Measurements from ENCODE around the gene CRHR1. TPM values are rescaled to one million over a fixed set of nuclear protein-coding genes. Genes with fewer than 3 reads are reported as not detected.

Gene CRHR1
- total RNA-seq, 1 donor from 2014 or later = not detected

DNA sequence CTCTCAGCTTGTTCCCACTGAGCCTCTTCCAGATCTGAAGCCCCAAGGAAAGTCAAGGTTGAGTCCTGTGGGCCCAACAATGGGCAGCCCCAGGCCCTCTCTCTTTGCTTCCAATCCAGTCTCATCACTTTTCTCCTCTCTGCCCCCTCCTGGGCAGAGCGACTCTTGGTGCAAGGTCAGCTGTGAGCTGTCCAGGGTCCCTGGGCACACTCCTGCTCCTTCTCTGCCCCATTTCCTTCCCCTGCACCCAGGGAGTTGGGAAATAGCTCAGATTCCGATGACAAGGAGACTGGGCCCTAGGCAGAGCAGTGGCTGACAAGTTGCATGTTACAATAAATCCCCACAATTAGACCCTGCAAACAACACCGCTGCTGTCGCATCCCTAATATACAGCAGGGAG is 16.1 kb upstream of the CRHR1 start:
- peaks cover 20% of the 10 kb centered on the region for H3K27me3 Mint-ChIP-seq (ENCODE audit: low read depth)
- no peaks in the 10 kb centered on the region for H3K9me3 Mint-ChIP-seq
- intact Hi-C loops (cut with micrococcal nuclease) = no loop called here
- no peak for DNase-seq (ENCODE audit: low spot score)
- H3K4me1 Mint-ChIP-seq (ENCODE audit: low read depth) = no peaks in the 10 kb centered on the region
- no peak overlapping the region for H3K4me3 Mint-ChIP-seq (ENCODE audit: low read depth)
- H3K36me3 Mint-ChIP-seq (ENCODE audit: low read depth) = no peaks in the 10 kb centered on the region
- H3K27ac Mint-ChIP-seq = no peak overlapping the region

DNA sequence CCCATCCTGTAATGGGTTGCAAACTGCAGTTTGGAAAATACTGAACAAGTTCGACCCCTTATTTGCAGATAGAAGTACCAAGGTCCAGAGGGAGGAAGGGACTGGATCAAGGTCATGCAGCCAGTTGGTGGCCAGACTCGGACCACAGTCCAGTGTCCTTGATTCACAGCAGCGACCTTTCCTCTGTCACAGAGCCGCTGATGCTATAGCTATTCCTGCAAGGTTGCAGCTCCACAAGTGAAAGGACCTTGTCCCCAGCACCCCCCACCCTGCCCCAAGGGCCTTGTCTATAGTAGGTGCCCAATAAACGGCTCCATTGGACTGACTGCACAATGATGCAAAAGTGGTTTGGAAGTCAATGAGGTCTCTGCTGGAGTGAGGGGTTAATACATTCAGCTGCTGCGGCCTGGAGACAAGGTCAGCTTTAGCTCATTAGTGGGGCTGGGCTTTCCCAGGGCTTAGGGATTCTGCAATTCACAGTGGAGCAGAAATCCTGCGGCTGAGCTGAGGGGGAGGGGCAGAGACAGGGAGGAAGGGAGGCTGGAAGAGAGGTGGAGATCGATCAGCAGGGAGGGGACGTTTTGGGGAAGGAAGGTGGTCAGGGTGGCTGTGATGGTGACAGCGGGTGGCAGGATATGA is 13.4 kb upstream of the CRHR1 start:
- intact Hi-C loops (cut with micrococcal nuclease) = no loop called here
- H3K27me3 Mint-ChIP-seq (ENCODE audit: low read depth) = peaks cover 17% of the 10 kb centered on the region
- H3K36me3 Mint-ChIP-seq (ENCODE audit: low read depth) = no peaks in the 10 kb centered on the region
- DNase-seq (ENCODE audit: low spot score) = no peak
- no peaks in the 10 kb centered on the region for H3K4me1 Mint-ChIP-seq (ENCODE audit: low read depth)
- no peak overlapping the region for H3K4me3 Mint-ChIP-seq (ENCODE audit: low read depth)
- no peak overlapping the region for H3K27ac Mint-ChIP-seq
- H3K9me3 Mint-ChIP-seq = no peaks in the 10 kb centered on the region

DNA sequence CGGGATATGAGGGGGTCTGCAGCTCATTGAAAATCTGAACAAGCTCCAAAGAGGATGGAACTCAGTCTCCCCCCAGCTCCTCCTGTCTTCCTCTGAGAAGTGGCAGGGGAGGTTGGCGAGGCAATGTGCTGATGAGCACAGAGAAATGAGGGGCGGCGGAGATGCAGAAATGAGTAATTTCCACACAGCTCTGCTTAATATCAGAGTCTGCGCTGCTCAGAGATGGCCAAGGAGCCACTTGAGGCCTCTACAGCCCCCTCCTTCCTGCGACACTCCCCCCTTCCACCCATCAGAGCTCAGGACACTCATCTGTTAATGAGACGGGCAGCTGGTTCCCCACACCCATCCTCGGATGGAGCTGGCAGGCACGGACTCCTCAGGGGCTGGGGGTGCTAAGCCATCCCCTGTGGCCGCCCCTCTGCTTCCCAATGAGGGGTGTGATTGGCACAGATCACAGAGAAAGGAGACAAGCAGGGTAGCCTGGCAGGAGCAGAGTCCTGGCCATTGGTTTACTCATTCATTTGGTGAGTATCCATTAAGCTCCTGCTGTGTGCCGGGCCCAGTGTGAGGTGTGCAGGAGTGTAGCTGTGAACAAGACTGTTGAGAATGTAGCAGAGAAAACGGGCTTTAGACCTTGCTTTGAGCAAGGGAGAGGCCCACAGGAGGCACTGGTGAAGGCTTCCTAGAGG is 12.7 kb upstream of the CRHR1 start:
- peaks cover 20% of the 10 kb centered on the region for H3K27me3 Mint-ChIP-seq (ENCODE audit: low read depth)
- H3K4me1 Mint-ChIP-seq (ENCODE audit: low read depth) = no peaks in the 10 kb centered on the region
- no peaks in the 10 kb centered on the region for H3K9me3 Mint-ChIP-seq
- H3K27ac Mint-ChIP-seq = no peak overlapping the region
- no peak for DNase-seq (ENCODE audit: low spot score)
- no peak overlapping the region for H3K4me3 Mint-ChIP-seq (ENCODE audit: low read depth)
- intact Hi-C loops (cut with micrococcal nuclease) = no loop called here
- no peaks in the 10 kb centered on the region for H3K36me3 Mint-ChIP-seq (ENCODE audit: low read depth)

DNA sequence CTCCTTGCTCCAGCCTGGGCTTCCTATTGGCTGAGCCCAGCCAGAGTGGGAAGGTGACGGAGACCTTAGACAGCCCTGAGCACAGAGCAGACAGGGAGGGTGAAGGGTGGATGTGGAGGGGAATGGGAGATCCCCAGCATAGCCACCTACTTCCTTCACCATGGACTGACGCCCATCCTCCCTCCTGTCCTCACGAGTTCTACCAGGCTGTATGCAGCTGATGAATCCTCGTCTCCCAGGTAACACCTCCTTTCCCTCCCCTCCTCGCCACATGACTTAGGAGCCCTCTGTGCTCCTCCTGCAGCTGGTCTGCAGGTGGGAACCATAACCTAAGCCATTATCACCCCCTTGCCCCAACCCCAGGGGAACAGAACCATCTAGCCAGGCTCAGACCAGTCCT is 9.0 kb upstream of the CRHR1 start:
- no peak for DNase-seq (ENCODE audit: low spot score)
- Mint-ChIP-seq H3K4me1 (ENCODE audit: low read depth) (no peaks in the 10 kb centered on the region), H3K4me3 (ENCODE audit: low read depth) (no peak overlapping the region), H3K9me3 (no peaks in the 10 kb centered on the region), H3K36me3 (ENCODE audit: low read depth) (no peaks in the 10 kb centered on the region), H3K27ac (no peak overlapping the region), H3K27me3 (ENCODE audit: low read depth) (peaks cover 21% of the 10 kb centered on the region)
- intact Hi-C loops (cut with micrococcal nuclease) = no loop called here

DNA sequence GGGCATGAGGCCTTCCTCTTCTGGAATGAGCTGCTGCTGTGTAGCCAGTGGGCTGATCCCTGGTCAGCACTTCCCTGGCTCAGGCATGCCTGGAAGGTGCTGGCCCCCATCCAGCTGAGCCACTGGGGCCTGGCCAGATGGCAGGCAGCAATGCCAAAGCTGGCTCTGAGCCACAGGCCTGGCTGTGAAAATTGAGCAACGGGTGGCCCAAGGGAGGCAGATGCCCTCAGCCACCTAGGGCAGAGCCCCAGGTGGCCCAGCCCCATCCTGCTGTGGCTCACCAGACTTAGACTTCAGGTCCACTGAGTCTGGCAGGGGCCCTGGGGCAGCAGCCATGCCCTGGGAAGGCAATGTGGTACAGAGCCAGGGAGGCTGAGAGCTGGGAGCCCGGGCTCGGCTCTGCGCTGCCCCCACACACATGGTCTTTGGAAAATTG is 8.5 kb upstream of the CRHR1 start:
- H3K4me1 Mint-ChIP-seq (ENCODE audit: low read depth) = no peaks in the 10 kb centered on the region
- no peaks in the 10 kb centered on the region for H3K36me3 Mint-ChIP-seq (ENCODE audit: low read depth)
- intact Hi-C loops (cut with micrococcal nuclease) = no loop called here
- DNase-seq (ENCODE audit: low spot score) = no peak
- H3K9me3 Mint-ChIP-seq = no peaks in the 10 kb centered on the region
- H3K4me3 Mint-ChIP-seq (ENCODE audit: low read depth) = no peak overlapping the region
- no peak overlapping the region for H3K27ac Mint-ChIP-seq
- H3K27me3 Mint-ChIP-seq (ENCODE audit: low read depth) = peaks cover 25% of the 10 kb centered on the region

DNA sequence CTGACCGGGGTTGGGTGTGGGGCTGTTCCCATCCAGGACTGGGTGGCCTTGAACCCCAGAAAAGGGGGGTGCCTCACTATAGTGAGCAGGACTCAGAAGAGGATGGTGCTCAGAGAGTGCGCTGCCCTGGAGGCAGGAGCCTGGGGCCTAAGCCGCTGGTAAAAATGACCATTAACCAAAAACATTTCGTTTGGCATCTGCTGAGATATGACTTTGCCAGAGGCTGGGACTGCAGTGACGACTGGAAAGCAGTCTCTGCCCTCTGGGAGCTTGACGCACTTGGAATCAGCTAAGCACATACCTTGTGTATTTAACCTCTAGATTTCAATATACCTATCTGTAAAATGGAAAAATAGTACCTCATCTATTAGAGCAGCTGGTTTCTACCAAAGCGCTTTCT is 7.2 kb upstream of the CRHR1 start:
- no peak overlapping the region for H3K4me3 Mint-ChIP-seq (ENCODE audit: low read depth)
- H3K9me3 Mint-ChIP-seq = no peaks in the 10 kb centered on the region
- H3K36me3 Mint-ChIP-seq (ENCODE audit: low read depth) = no peaks in the 10 kb centered on the region
- intact Hi-C loops (cut with micrococcal nuclease) = no loop called here
- no peak overlapping the region for H3K27ac Mint-ChIP-seq
- no peaks in the 10 kb centered on the region for H3K4me1 Mint-ChIP-seq (ENCODE audit: low read depth)
- H3K27me3 Mint-ChIP-seq (ENCODE audit: low read depth) = peaks cover 31% of the 10 kb centered on the region
- no peak for DNase-seq (ENCODE audit: low spot score)

DNA sequence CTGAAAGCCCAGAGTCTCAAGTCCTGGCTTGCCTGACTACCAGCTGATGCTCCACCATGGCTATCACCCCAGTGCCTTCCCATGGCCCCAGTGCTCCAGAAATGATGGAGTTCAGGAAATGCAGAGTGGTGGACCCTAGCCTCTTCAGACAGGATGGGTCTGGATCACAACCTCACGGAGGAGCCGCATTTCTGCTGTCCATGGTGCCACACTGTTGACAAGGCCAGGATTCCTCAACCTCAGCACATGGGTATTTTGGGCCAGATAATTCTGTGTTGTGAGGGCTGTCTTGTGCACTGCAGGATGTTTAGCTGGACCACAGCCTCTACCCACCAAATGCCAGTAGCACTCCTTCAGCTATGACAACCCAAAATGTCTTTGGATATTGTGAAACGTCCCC is 6.7 kb upstream of the CRHR1 start:
- H3K27ac Mint-ChIP-seq = no peak overlapping the region
- DNase-seq (ENCODE audit: low spot score) = no peak
- H3K27me3 Mint-ChIP-seq (ENCODE audit: low read depth) = peaks cover 36% of the 10 kb centered on the region
- intact Hi-C loops (cut with micrococcal nuclease) = no loop called here
- no peaks in the 10 kb centered on the region for H3K4me1 Mint-ChIP-seq (ENCODE audit: low read depth)
- H3K9me3 Mint-ChIP-seq = no peaks in the 10 kb centered on the region
- no peaks in the 10 kb centered on the region for H3K36me3 Mint-ChIP-seq (ENCODE audit: low read depth)
- no peak overlapping the region for H3K4me3 Mint-ChIP-seq (ENCODE audit: low read depth)

DNA sequence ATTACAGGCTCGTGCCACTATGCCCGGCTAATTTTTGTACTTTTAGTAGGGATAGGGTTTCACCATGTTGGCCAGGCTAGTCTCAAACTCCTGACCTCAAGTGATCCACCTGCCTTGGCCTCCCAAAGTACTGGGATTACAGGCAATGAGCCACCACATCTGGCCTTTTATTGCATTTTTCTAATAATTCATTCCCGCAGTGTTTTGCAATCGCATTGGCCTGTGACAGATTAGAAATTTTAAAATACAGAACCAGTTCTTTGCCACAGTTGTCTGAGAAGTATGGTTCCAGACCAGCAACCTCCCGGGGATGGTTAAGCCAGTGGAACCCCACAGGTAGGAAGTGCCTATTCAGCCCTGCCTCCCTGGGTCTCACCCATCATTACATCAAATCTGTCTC is 3.2 kb upstream of the CRHR1 start:
- Mint-ChIP-seq H3K27ac (no peak overlapping the region), H3K36me3 (ENCODE audit: low read depth) (no peaks in the 10 kb centered on the region), H3K27me3 (ENCODE audit: low read depth) (peaks cover 49% of the 10 kb centered on the region), H3K4me1 (ENCODE audit: low read depth) (peaks cover 4% of the 10 kb centered on the region), H3K4me3 (ENCODE audit: low read depth) (no peak overlapping the region), H3K9me3 (no peaks in the 10 kb centered on the region)
- DNase-seq (ENCODE audit: low spot score) = no peak
- intact Hi-C loops (cut with micrococcal nuclease) = no loop called here

DNA sequence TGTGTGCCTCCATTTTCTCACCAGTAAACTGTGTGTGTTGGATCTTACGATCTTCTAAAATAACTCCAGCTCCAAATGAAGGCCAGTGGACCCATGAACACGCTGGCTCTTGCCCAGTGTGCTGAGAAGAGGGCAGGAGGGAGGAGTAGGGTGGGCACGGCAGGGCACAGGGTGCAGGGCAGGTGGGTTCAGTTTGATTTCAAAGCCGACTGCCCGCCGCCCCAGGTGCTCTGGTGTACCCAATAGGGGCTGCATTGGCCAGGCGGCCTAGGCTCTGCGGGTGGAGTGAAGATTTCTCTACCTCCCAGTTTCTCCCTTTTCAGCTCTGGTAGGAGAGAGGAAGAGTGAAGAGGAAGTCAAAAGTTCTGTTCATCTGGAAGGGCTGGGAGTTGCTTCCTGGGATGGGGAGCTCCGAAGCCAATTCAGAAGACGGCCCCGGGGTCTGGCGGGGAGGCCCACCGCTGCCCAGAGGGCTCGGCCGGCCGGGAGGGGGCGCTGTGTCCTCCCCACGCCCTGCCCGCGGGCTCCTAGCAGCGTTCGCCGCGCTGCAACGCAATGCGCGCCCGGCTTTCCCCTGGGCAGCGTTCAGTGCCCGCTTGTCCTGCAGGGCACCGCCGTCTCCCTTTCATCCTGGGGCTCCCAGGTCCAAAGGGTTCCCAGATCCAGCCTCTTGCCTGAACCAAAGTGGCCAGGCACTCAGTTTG is 1.1 kb upstream of the CRHR1 start:
- DNase-seq (ENCODE audit: low spot score) = no peak
- Mint-ChIP-seq H3K27me3 (ENCODE audit: low read depth) (peaks cover 64% of the 10 kb centered on the region), H3K36me3 (ENCODE audit: low read depth) (no peaks in the 10 kb centered on the region), H3K9me3 (no peaks in the 10 kb centered on the region), H3K27ac (no peak overlapping the region), H3K4me1 (ENCODE audit: low read depth) (peaks cover 4% of the 10 kb centered on the region), H3K4me3 (ENCODE audit: low read depth) (peak overlapping the region; percentile 69)
- intact Hi-C loops (cut with micrococcal nuclease) = loop anchor here (1.0 kb wide), 1 partner anchor 47 kb away; no protein-coding TSS in a partner anchor

DNA sequence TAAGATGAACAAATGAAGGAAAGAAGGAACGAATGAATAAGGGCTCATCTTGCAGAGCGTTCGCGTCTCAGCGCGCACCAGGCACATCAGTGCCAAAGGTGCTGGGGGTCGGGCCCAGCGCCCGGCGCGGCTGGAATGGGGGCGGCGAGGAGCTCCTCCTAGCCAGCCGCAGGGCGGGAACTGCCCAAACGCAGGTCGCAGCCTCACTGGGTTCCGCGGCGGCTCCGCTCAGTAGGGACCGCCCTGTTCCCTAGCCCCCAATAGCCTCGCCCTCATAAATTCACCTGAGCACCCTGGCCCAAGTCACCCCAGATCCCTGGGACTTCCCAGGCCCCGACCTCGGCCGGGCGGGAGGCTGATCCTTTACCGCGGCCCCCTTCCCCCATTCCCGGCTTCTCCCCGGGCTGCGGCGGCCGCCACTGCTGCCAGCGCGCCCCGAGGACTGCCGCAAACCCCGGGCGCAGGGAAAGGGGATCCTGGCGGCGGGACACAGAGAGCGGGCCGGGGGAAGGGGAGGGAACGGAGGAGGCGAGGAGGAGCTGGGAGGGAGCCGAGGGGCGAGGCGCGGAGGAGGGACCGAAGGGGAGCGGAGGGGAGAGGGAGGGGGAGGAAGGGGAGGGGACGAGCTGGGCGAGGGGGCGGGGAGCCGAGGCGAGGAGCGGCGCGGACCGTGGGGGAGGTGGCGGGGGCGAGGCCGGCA is 377 bp upstream of the CRHR1 start:
- H3K27me3 Mint-ChIP-seq (ENCODE audit: low read depth) = peaks cover 70% of the 10 kb centered on the region
- no peak overlapping the region for H3K27ac Mint-ChIP-seq
- DNase-seq (ENCODE audit: low spot score) = no peak
- no peaks in the 10 kb centered on the region for H3K36me3 Mint-ChIP-seq (ENCODE audit: low read depth)
- H3K4me1 Mint-ChIP-seq (ENCODE audit: low read depth) = peaks cover 4% of the 10 kb centered on the region
- H3K4me3 Mint-ChIP-seq (ENCODE audit: low read depth) = peak overlapping the region; percentile 69
- intact Hi-C loops (cut with micrococcal nuclease) = loop anchor here (1.0 kb wide), 1 partner anchor 47 kb away; no protein-coding TSS in a partner anchor
- no peaks in the 10 kb centered on the region for H3K9me3 Mint-ChIP-seq

DNA sequence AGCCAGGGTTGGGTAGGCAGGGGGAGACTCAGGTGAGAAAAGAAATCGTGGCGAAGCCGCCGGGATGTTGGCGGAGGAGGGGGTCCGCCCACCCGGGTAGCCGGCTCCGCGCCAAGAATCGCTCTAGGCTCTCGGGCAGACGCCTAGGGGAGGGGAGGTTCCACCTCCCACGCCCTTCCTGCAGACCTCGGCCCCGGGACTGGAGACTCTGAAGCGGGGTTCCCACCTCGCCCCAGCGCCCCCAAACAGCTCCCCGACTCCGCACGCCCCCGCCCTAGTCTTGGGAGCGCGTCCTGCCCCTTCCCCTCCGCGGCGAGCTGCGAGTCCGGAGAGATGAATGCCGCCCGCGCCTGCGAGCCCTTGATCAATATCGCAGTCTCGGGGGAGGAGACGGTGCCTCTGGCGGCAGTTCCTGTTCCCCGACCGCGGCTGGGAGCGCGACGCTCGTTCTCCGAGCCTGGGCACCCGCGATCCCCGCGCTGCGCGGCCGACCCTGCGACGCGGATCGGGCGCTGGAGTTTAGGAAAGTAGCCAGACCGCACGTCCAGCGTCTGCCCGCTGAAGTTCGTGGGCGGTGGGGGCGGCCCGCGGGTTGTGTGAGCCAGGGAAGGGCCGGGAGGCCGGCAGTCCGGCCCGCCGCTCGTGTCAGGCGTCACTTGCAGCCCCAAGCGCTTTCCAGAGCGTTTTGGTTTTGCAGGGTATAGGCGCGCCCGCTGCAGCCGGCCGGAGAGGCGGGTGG is 790 bp downstream of the CRHR1 start:
- intact Hi-C loops (cut with micrococcal nuclease) = no loop called here
- H3K36me3 Mint-ChIP-seq (ENCODE audit: low read depth) = no peaks in the 10 kb centered on the region

DNA sequence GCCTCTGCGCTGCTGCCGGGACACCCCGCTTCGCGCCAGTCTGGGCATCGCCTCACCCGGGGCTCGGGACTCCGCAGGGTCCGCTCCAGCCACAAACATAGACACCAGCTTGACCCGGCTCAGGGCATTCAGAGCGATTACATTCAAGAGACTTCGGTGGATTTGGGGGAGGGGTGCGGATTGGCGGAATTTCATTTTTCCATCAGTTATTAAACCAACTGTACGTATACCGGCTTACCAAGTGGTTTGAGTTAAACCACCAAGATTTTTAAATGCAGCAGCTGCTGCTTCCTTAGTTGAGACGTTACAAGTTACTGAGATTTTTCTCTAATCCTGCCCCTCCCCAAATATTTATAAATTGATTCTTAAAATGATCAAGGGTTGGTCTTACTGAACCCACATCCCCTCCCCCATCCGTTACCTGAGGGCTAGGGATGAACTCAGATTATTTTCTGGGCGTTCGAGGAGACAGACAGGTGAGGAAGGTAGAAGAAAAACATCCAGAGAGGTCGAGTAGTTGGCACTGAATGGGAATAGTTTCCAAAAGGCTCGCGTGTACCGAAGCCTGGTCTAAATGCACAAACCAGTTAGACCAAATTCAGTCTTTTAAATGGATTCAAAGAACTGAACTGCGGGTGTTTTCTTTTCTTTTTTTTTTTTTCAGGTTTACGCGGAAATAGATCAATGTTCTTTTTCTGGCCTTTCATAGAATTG is 1.5 kb downstream of the CRHR1 start:
- no peak overlapping the region for H3K27ac Mint-ChIP-seq
- peaks cover 4% of the 10 kb centered on the region for H3K4me1 Mint-ChIP-seq (ENCODE audit: low read depth)
- intact Hi-C loops (cut with micrococcal nuclease) = no loop called here
- no peaks in the 10 kb centered on the region for H3K9me3 Mint-ChIP-seq
- DNase-seq (ENCODE audit: low spot score) = no peak
- peaks cover 78% of the 10 kb centered on the region for H3K27me3 Mint-ChIP-seq (ENCODE audit: low read depth)
- H3K36me3 Mint-ChIP-seq (ENCODE audit: low read depth) = no peaks in the 10 kb centered on the region
- H3K4me3 Mint-ChIP-seq (ENCODE audit: low read depth) = no peak overlapping the region

More for the DNA sequence above, 790 bp downstream of the CRHR1 start:
- H3K4me1 Mint-ChIP-seq (ENCODE audit: low read depth) = peaks cover 4% of the 10 kb centered on the region
- peak overlapping the region; percentile 68 for H3K4me3 Mint-ChIP-seq (ENCODE audit: low read depth)
- H3K9me3 Mint-ChIP-seq = no peaks in the 10 kb centered on the region
- H3K27ac Mint-ChIP-seq = no peak overlapping the region
- H3K27me3 Mint-ChIP-seq (ENCODE audit: low read depth) = peaks cover 78% of the 10 kb centered on the region
- DNase-seq (ENCODE audit: low spot score) = peak; percentile 39
